Measurements from ENCODE around the gene LMTK3. TPM values are rescaled to one million over a fixed set of nuclear protein-coding genes. Genes with fewer than 3 reads are reported as not detected.
A peak's percentile ranks its signal among the peaks of the same experiment; 100 is the strongest.

LMTK3 gene
- total RNA-seq, 1 donor from 2014 or later, result 21.3 TPM

DNA sequence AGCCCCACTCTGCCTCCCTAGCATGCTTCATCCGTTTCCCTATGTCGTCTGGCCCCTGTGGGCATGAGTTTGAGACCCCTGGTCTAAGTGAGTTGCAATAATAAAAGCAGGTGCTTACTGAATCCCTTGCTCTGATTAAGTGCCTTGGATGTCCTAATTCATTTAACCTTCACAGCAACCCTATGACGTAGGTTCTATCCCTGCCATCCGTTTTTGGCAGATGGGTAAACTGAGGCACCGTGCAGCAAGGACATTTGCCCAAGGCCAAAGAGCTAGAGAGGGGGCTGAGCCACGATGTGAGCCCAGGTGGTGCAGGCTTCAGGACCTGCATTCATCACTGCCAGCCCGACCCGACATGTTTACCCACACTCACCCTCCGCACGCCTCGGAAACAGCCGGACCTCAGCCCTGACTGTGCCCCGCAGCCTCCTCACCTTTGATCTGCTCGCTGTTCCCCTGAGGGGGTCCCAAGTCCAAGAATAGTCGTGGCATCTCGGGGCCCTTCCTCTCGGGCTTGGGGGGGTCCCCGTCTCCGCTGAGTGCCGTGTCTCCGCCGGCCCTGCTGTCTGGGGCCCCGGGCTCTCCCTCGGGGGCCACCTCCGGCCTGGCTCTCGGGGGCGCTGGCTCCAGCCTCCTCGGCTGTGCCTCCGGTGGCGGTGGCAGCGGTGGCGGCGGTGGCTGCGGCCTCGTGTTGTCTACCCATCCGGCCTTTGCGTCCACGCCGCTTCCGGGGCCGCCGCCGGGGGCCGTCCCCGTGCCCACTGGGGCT, 14.5 kb downstream of the LMTK3 start:
- Mint-ChIP-seq H3K36me3 (no peaks in the 10 kb centered on the region), H3K27ac (no peak overlapping the region), H3K4me1 (peaks cover 33% of the 10 kb centered on the region), H3K27me3 (ENCODE audit: low read depth) (peaks cover 3% of the 10 kb centered on the region), H3K9me3 (no peaks in the 10 kb centered on the region), H3K4me3 (no peak overlapping the region)
- no peak for TF ChIP-seq CTCF (IDR thresholded peaks at IDR 0.05; ENCODE audit: unreplicated experiment)
- no peak for DNase-seq (ENCODE audit: low spot score in 2 of 2, unreplicated experiment in 2 of 2)

DNA sequence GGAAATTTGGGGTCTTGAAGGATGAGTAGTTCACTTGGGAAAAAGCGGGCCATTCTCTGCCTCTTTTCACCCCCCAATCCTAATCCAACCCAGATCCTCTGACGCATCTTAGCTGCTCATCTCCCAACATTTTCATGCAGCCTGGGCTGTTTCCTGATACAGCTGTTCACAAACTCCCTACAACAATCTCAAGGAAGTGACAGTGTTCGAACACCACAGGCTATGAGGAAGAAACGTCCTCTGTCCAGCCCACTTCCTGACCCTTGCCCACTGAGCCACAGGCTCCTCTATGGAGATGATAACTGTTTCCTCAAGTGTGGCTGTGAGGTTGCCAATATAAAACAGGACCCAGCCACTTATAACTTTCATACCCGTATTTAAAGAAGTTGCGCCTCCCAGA, 16.2 kb downstream of the LMTK3 start:
- Mint-ChIP-seq H3K27ac (peak overlapping the region; percentile 86), H3K27me3 (ENCODE audit: low read depth) (peaks cover 7% of the 10 kb centered on the region), H3K9me3 (no peaks in the 10 kb centered on the region), H3K36me3 (no peaks in the 10 kb centered on the region), H3K4me1 (peaks cover 37% of the 10 kb centered on the region), H3K4me3 (peak overlapping the region; percentile 75)
- TF ChIP-seq CTCF (IDR thresholded peaks at IDR 0.05; ENCODE audit: unreplicated experiment), result no peak
- DNase-seq (ENCODE audit: low spot score in 2 of 2, unreplicated experiment in 2 of 2), result no peak

- Mint-ChIP-seq H3K4me3 (peak overlapping the region; percentile 75), H3K27ac (peak overlapping the region; percentile 87), H3K4me1 (peaks cover 34% of the 10 kb centered on the region), H3K36me3 (no peaks in the 10 kb centered on the region), H3K27me3 (ENCODE audit: low read depth) (peaks cover 7% of the 10 kb centered on the region), H3K9me3 (no peaks in the 10 kb centered on the region)
- DNase-seq (ENCODE audit: low spot score in 2 of 2, unreplicated experiment in 2 of 2), result no peak
- no peak for TF ChIP-seq CTCF (IDR thresholded peaks at IDR 0.05; ENCODE audit: unreplicated experiment)
Observed at GRCh38 chr19:48493718-48494401, 17.8 kb downstream of the LMTK3 start.

DNA sequence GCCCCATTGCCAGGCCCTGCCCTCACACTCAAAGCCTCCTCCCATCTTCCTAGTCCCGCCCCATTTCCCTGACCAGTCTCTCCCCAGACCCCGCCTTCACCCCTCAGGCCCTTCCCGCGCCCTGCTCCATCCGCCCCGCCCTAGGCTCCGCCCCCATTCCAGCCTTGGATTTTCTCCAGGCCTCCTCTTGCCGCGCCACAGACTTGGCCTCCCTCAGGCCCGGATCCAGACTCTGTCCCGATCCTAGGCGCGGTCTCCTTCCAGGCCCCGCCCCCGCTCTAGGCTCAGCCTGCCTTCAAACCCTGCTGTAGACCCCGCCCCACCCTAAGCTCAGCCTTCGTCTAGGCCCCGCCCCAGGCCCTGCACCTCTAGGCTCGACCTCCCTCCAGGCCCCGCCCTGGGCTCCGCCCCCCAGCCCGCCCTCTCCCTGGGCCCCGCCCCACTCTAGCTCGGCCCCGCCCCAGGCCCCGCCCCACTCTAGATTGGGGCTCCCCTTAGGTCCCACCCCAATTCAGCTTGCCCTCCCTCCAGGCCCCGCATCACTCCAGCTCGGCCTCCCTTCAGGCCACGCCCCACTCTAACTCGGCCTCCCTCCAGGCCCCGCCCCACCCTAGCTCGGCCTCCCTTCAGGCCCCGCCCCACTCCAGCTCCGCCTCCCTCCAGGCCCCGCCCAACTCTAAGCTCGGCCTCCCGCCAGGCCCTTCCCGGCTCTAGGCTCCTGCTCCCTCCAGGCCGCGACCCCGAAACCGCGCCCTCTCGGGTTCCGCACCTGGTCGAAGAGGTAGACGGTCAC, 18.5 kb downstream of the LMTK3 start:
- Mint-ChIP-seq H3K27me3 (ENCODE audit: low read depth) (peaks cover 7% of the 10 kb centered on the region), H3K9me3 (no peaks in the 10 kb centered on the region), H3K27ac (peak overlapping the region; percentile 78), H3K36me3 (no peaks in the 10 kb centered on the region), H3K4me3 (peak overlapping the region; percentile 75), H3K4me1 (peaks cover 38% of the 10 kb centered on the region)
- peak; percentile 86 to 93 for DNase-seq (ENCODE audit: low spot score in 2 of 2, unreplicated experiment in 2 of 2)
- TF ChIP-seq CTCF (IDR thresholded peaks at IDR 0.05; ENCODE audit: unreplicated experiment), result no peak

DNA sequence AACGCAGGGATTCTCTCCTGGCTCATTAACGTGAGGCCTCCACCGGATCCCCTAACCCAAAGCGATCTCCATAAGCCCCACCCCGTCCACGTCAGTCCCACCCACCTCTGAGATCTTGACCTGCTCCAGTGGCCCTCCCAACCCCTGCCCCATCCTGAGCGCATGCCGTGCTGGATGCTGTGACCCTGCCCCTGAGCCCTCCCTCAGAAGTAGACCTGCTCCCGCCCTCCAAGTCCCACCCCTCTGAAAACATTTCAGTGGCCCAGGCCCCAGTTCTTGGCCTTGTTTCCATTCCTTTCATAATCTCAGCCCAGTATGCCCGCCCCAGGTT, 19.9 kb downstream of the LMTK3 start:
- TF ChIP-seq CTCF (IDR thresholded peaks at IDR 0.05; ENCODE audit: unreplicated experiment), result no peak
- Mint-ChIP-seq H3K9me3 (no peaks in the 10 kb centered on the region), H3K27ac (peak overlapping the region; percentile 77), H3K27me3 (ENCODE audit: low read depth) (peaks cover 7% of the 10 kb centered on the region), H3K4me3 (peak overlapping the region; percentile 55), H3K36me3 (no peaks in the 10 kb centered on the region), H3K4me1 (peaks cover 37% of the 10 kb centered on the region)
- no peak for DNase-seq (ENCODE audit: low spot score in 2 of 2, unreplicated experiment in 2 of 2)

All from mesothelial cell of epicardium (in vitro differentiated cells).